SK-N-SH (cell line): Measurements from ENCODE around the gene SLC12A7. TPM values are rescaled to one million over a fixed set of nuclear protein-coding genes. Genes with fewer than 3 reads are reported as not detected.

ENCODE experiments used
- CTCF ChIA-PET: fragments of 300-600, 350-600 bp; formaldehyde crosslinking; extraction: SDS; loops from one replicate; lab custom pipeline; 2021; lab: Yijun Ruan, JAX
- POLR2A ChIA-PET: fragments of 350-600 bp; sonication (Branson Sonifier 250); formaldehyde crosslinking; extraction: SDS; loops from one replicate; lab custom pipeline; 2020; ENCODE audit warnings: antibody characterized with exemption, inconsistent platforms; lab: Yijun Ruan, JAX
- DNase-seq: peaks from one replicate; pipeline ENCODE4 v3.0.0; 2012
- H2AFZ ChIP-seq: fragments of 200-600 bp; sonication (generic); 2 replicates; pipeline ENCODE4 v1.8.1; 2016; ENCODE audit warnings: antibody characterized with exemption, mild to moderate bottlenecking, low read depth
- H3F3A ChIP-seq: fragments of 200-600 bp; sonication (generic); replicated peaks from 2 replicates; pipeline ENCODE3; 2016; ENCODE audit warnings: antibody characterized with exemption, mild to moderate bottlenecking; ENCODE audit not compliant: insufficient read depth
- H3K27ac ChIP-seq, 2 experiments: fragments of 200-500 bp in 1 of 2; fragments of 200-600 bp in 1 of 2; sonication (Bioruptor generic) in 1 of 2; sonication (generic), shearing (Covaris generic) in 1 of 2; 2 replicates each; pipeline versions ENCODE4 v1.5.1 to v1.6.1; 2014 to 2016; ENCODE audit warnings: low read depth in 2 of 2, inconsistent platforms in 1 of 2, low read length in 1 of 2, mild to moderate bottlenecking in 1 of 2, mixed read lengths in 1 of 2
- H3K27me3 ChIP-seq: fragments of 200-600 bp; sonication (generic), shearing (Covaris generic); 2 replicates; pipeline ENCODE4 v1.6.1; 2016; ENCODE audit warnings: mixed run types; ENCODE audit not compliant: insufficient read depth
- H3K36me3 ChIP-seq, 2 experiments: fragments of 200-500 bp in 1 of 2; fragments of 200-600 bp in 1 of 2; sonication (Bioruptor generic) in 1 of 2; sonication (generic) in 1 of 2; replicated peaks in 1 of 2; 2 replicates each; pipeline versions ENCODE3 to v1.5.1; 2014 to 2016; ENCODE audit warnings: low read length in 1 of 2, mild to moderate bottlenecking in 1 of 2; ENCODE audit not compliant: insufficient read depth in 2 of 2, control insufficient read depth in 1 of 2
- H3K4me1 ChIP-seq, 2 experiments: fragments of 200-500 bp in 1 of 2; fragments of 200-600 bp in 1 of 2; sonication (Bioruptor generic) in 1 of 2; sonication (generic), shearing (Covaris generic) in 1 of 2; 2 replicates each; pipeline versions ENCODE4 v1.5.1 to v1.6.1; 2014 to 2016; ENCODE audit warnings: low read depth in 1 of 2, low read length in 1 of 2, mixed run types in 1 of 2; ENCODE audit not compliant: insufficient read depth in 2 of 2, control insufficient read depth in 1 of 2
- H3K4me2 ChIP-seq: fragments of 200-600 bp; sonication (generic), shearing (Covaris generic); 2 replicates; pipeline ENCODE4 v1.6.1; 2017; ENCODE audit warnings: mixed run types
- H3K4me3 ChIP-seq, 2 experiments: fragments of 200-500 bp in 1 of 2; fragments of 200-600 bp in 1 of 2; sonication (Bioruptor generic) in 1 of 2; sonication (generic), shearing (Covaris generic) in 1 of 2; 2 replicates each; pipeline versions ENCODE4 v1.5.1 to v1.8.1; 2014 to 2016; ENCODE audit warnings: low read depth in 2 of 2, inconsistent platforms in 1 of 2, low read length in 1 of 2, mild to moderate bottlenecking in 1 of 2, mixed read lengths in 1 of 2, moderate library complexity in 1 of 2
- H3K79me2 ChIP-seq: fragments of 200-600 bp; sonication (generic); 2 replicates; pipeline ENCODE4 v1.8.1; 2017; ENCODE audit warnings: mild to moderate bottlenecking; ENCODE audit not compliant: insufficient read depth
- H3K9ac ChIP-seq: fragments of 200-600 bp; sonication (generic); 2 replicates; pipeline ENCODE4 v1.6.1; 2017; ENCODE audit warnings: mixed run types
- H3K9me2 ChIP-seq: fragments of 200-600 bp; sonication (generic); 2 replicates; pipeline ENCODE4 v1.6.1; 2017; ENCODE audit warnings: mixed run types
- H3K9me3 ChIP-seq: fragments of 200-600 bp; sonication (generic); 2 replicates; pipeline ENCODE4 v1.6.1; 2017; ENCODE audit warnings: mixed run types, mild to moderate bottlenecking, moderate library complexity
- H4K20me1 ChIP-seq: fragments of 200-600 bp; sonication (generic); 2 replicates; pipeline ENCODE4 v1.6.1; 2017; ENCODE audit warnings: mild to moderate bottlenecking, mixed run types; ENCODE audit not compliant: insufficient read depth
- ELF1 ChIP-seq: IDR thresholded peaks from 2 replicates; pipeline ENCODE4 v1.4.0; 2012
- FOXJ3 ChIP-seq: sonication (generic); formaldehyde crosslinking; IDR thresholded peaks from 2 replicates; pipeline ENCODE4 v1.5.1; 2020; ENCODE audit warnings: mild to moderate bottlenecking, missing genetic modification reagents
- GATA2 ChIP-seq: sonication (generic); formaldehyde crosslinking; IDR thresholded peaks from 2 replicates; pipeline ENCODE4 v1.5.0; 2020; ENCODE audit warnings: mild to moderate bottlenecking, missing genetic modification reagents
- RAD21 ChIP-seq: IDR thresholded peaks from 2 replicates; pipeline ENCODE4 v1.6.1; 2012; ENCODE audit warnings: mild to moderate bottlenecking, low read length
- RFX5 ChIP-seq: IDR thresholded peaks from 2 replicates; pipeline ENCODE4 v1.6.1; 2012; ENCODE audit warnings: mild to moderate bottlenecking, improper control_type of control experiment, low read length
- SIN3A ChIP-seq: IDR thresholded peaks from 2 replicates; pipeline ENCODE4 v1.6.1; 2012; ENCODE audit warnings: low read depth, mild to moderate bottlenecking, low read length, moderate library complexity, borderline replicate concordance
- YY1 ChIP-seq: IDR thresholded peaks from 2 replicates; pipeline ENCODE4 v1.4.0; 2012; ENCODE audit warnings: low read depth, mild to moderate bottlenecking
- WGBS: methylation state at CpG from one replicate; pipeline ENCODE4 v1.1.6; 2017; ENCODE audit warnings: low lambda C conversion rate; 5-methylcytosine and 5-hydroxymethylcytosine counted together
- polyA plus RNA-seq, 3 experiments: library from polyadenylated mRNA; depleted of rRNA; stranded (reverse); fragments of >200 nt; gene quantifications; 2 replicates each; pipeline ENCODE4 v1.2.3, GENCODE V29; 2012
- TF ChIP-seq, protein P1 (sequence below): IDR thresholded peaks from 2 replicates; pipeline ENCODE4 v1.4.0; 2012; ENCODE audit warnings: low read depth
- TF ChIP-seq, protein P2 (sequence below): IDR thresholded peaks from 2 replicates; pipeline ENCODE4 v1.6.1; 2012; ENCODE audit warnings: mild to moderate bottlenecking, low read depth, low read length, moderate library complexity
- TF ChIP-seq, protein P3 (sequence below): fragments of 150-350 bp; IDR thresholded peaks from 2 replicates; pipeline ENCODE4 v1.6.1; 2016; ENCODE audit warnings: mild to moderate bottlenecking, low read depth, low read length

The SLC12A7 gene
- polyA plus RNA-seq, 1 of the 3 experiments (the other 2 are of a cell fraction), result 2.6 TPM

DNA sequence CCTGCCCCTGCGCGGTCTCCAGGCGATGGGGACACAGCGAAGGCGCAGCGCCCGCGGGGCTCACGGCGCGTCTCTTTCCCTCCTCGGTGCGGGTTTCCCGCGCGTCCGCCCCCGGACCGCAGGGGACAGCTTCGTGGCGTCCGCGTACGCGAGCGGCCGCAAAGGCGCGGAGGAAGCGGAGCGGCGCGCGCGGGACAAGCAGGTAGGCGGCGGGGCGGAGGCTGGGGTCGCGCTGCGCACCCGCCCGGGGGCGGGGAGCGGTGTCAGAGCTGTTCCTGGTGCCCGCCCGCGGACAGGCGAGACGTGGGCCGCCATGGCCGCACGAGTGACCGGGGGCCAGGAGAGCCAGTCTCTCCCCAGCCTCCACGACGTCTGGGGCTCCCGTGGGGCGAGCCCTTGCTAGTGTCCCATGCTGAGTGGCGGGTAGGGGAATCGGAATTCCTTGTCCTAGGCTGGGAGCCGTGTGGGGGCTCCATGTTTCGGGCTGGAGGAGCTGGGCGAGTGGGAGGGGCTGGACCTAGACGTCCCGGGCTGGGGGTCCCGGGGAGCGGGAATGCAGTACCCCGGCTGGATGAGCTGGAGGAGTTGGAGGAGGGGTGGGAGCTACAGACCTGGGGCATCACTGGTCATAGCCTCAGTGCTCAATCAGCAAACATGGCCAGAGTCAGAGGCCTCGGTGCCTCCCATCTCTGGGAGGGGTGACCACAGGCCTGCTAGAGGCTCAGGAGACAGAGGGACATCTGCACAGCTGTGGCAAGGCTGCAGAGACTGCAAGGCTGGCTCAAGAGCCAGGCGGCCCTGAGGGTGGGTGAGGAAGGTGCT lies 102.3 kb downstream of the SLC12A7 start:
- no peak overlapping the region for H3K4me2 ChIP-seq
- peak overlapping the region in 1 of 2 experiments; percentile 12; a peak in 1 of 4 replicates for H3K4me3 ChIP-seq
- 17% methylated on average over 6 of the region's 70 CpGs for WGBS

More for the DNA sequence above, 102.3 kb downstream of the SLC12A7 start:
- POLR2A ChIA-PET, result no interaction called here
- DNase-seq, result no peak
- TF ChIP-seq, protein P1, sequence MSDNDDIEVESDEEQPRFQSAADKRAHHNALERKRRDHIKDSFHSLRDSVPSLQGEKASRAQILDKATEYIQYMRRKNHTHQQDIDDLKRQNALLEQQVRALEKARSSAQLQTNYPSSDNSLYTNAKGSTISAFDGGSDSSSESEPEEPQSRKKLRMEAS, result no peak
- TF ChIP-seq GATA2 (CRISPR knock-in tag) (no peak), RAD21 (no peak), FOXJ3 (CRISPR knock-in tag) (no peak), RFX5 (no peak), ELF1 (no peak), YY1 (no peak), SIN3A (no peak)
- TF ChIP-seq, protein P2, sequence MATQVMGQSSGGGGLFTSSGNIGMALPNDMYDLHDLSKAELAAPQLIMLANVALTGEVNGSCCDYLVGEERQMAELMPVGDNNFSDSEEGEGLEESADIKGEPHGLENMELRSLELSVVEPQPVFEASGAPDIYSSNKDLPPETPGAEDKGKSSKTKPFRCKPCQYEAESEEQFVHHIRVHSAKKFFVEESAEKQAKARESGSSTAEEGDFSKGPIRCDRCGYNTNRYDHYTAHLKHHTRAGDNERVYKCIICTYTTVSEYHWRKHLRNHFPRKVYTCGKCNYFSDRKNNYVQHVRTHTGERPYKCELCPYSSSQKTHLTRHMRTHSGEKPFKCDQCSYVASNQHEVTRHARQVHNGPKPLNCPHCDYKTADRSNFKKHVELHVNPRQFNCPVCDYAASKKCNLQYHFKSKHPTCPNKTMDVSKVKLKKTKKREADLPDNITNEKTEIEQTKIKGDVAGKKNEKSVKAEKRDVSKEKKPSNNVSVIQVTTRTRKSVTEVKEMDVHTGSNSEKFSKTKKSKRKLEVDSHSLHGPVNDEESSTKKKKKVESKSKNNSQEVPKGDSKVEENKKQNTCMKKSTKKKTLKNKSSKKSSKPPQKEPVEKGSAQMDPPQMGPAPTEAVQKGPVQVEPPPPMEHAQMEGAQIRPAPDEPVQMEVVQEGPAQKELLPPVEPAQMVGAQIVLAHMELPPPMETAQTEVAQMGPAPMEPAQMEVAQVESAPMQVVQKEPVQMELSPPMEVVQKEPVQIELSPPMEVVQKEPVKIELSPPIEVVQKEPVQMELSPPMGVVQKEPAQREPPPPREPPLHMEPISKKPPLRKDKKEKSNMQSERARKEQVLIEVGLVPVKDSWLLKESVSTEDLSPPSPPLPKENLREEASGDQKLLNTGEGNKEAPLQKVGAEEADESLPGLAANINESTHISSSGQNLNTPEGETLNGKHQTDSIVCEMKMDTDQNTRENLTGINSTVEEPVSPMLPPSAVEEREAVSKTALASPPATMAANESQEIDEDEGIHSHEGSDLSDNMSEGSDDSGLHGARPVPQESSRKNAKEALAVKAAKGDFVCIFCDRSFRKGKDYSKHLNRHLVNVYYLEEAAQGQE, result no peak
- TF ChIP-seq, protein P3, sequence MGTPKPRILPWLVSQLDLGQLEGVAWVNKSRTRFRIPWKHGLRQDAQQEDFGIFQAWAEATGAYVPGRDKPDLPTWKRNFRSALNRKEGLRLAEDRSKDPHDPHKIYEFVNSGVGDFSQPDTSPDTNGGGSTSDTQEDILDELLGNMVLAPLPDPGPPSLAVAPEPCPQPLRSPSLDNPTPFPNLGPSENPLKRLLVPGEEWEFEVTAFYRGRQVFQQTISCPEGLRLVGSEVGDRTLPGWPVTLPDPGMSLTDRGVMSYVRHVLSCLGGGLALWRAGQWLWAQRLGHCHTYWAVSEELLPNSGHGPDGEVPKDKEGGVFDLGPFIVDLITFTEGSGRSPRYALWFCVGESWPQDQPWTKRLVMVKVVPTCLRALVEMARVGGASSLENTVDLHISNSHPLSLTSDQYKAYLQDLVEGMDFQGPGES, result no peak
- Histone ChIP-seq H3K27me3 (peaks cover 60% of the 10 kb centered on the region), H3K9ac (no peak overlapping the region), H3F3A (no peaks in the 10 kb centered on the region), H3K27ac (no peak overlapping the region), H3K79me2 (no peaks in the 10 kb centered on the region), H3K36me3 (no peaks in the 10 kb centered on the region), H2AFZ (no peak overlapping the region), H3K9me3 (no peaks in the 10 kb centered on the region), H3K4me1 (no peaks in the 10 kb centered on the region; a peak in 1 of 4 replicates), H3K9me2 (no peaks in the 10 kb centered on the region), H4K20me1 (no peaks in the 10 kb centered on the region)
- CTCF ChIA-PET, result interaction anchor here (0.7 to 6.5 kb wide), 20 partner anchors 10 to 482 kb away, joined by 3 to 44 read pairs (median 7); no protein-coding TSS in a partner anchor
